BJ (cell line): ENCODE data around the gene ZNF804B. TPM values are rescaled to one million over a fixed set of nuclear protein-coding genes. Genes with fewer than 3 reads are reported as not detected.

ENCODE experiments used
- CTCF ChIA-PET: fragments of 350-600 bp; formaldehyde crosslinking; extraction: SDS; loops from one replicate; lab custom pipeline; 2021; ENCODE audit warnings: antibody characterized with exemption, inconsistent platforms; lab: Yijun Ruan, JAX
- POLR2A ChIA-PET: fragments of 300-600 bp; sonication (Branson Sonifier 250); formaldehyde crosslinking; extraction: SDS; loops from one replicate; lab custom pipeline; 2021; ENCODE audit warnings: antibody characterized with exemption; lab: Charles Lee
- DNase-seq: peaks from one replicate; pipeline ENCODE4 v3.0.0-alpha.2; 2011; ENCODE audit warnings: low read depth
- H3K27me3 ChIP-seq: 2 replicates; pipeline ENCODE4 v1.6.0; 2011; ENCODE audit warnings: low read length; ENCODE audit not compliant: control insufficient read depth, insufficient read depth
- H3K36me3 ChIP-seq: 2 replicates; pipeline ENCODE4 v1.5.1; 2011; ENCODE audit warnings: low read length; ENCODE audit not compliant: control insufficient read depth, insufficient read depth
- H3K4me3 ChIP-seq: 2 replicates; pipeline ENCODE4 v1.5.1; 2011; ENCODE audit warnings: low read depth, mild to moderate bottlenecking, control low read depth, low read length
- CTCF ChIP-seq: IDR thresholded peaks from 2 replicates; pipeline ENCODE4 v1.5.1; 2011; ENCODE audit warnings: low read depth, mild to moderate bottlenecking, control low read depth, inconsistent platforms, low read length, moderate library complexity; ENCODE audit not compliant: insufficient read depth
- polyA minus RNA-seq: library from RNA; depleted of rRNA, polyadenylated mRNA; stranded (reverse); fragments of >200 nt; gene quantifications from 2 replicates; pipeline ENCODE4 v1.2.3, GENCODE V29; 2011; rRNA and poly(A)+ RNA removed
- polyA plus RNA-seq: library from polyadenylated mRNA; depleted of rRNA; stranded (reverse); fragments of >200 nt; gene quantifications from 2 replicates; pipeline ENCODE4 v1.2.3, GENCODE V29; 2011; rRNA removed

ZNF804B gene
- not detected in 2 replicates for polyA plus RNA-seq
- not detected in 2 replicates for polyA minus RNA-seq

- ChIA-PET CTCF (no interaction called here), POLR2A (no interaction called here)
- TF ChIP-seq CTCF, result no peak
- H3K36me3 ChIP-seq, result no peaks in the 10 kb centered on the region
- no peak within 1 kb of the TSS for H3K4me3 ChIP-seq
- no peak for DNase-seq
- peaks cover 3% of the 10 kb centered on the region; the same call in 1 of the 2 replicates for H3K27me3 ChIP-seq
Measured at GRCh38 chr7:88759230-88760135, at the start of gene ZNF804B. Gene ZNF804B (plus strand): TSS chr7:88759700. CDS start chr7:88759977, 277 bp downstream.

- Histone ChIP-seq H3K36me3 (no peaks in the 10 kb centered on the region), H3K27me3 (no peaks in the 10 kb centered on the region), H3K4me3 (no peak overlapping the region)
- ChIA-PET CTCF (no interaction called here), POLR2A (no interaction called here)
- DNase-seq, result no peak
- no peak for TF ChIP-seq CTCF
Measured at GRCh38 chr7:88735920-88736319, 23.6 kb upstream of the ZNF804B start.

GRCh38 chr7:88737632-88738031 is 21.9 kb upstream of the ZNF804B start:
- POLR2A ChIA-PET, result no interaction called here
- CTCF ChIA-PET, result no interaction called here
- DNase-seq, result no peak
- no peaks in the 10 kb centered on the region for H3K36me3 ChIP-seq
- TF ChIP-seq CTCF, result no peak
- H3K4me3 ChIP-seq, result no peak overlapping the region
- no peaks in the 10 kb centered on the region for H3K27me3 ChIP-seq

GRCh38 chr7:88746126-88746525 is 13.4 kb upstream of the ZNF804B start:
- ChIA-PET CTCF (no interaction called here), POLR2A (no interaction called here)
- TF ChIP-seq CTCF, result no peak
- Histone ChIP-seq H3K36me3 (no peaks in the 10 kb centered on the region), H3K27me3 (no peaks in the 10 kb centered on the region), H3K4me3 (no peak overlapping the region)
- DNase-seq, result no peak

GRCh38 chr7:88756802-88757201 is 2.7 kb upstream of the ZNF804B start:
- TF ChIP-seq CTCF, result no peak
- DNase-seq, result no peak
- ChIA-PET CTCF (no interaction called here), POLR2A (no interaction called here)
- Histone ChIP-seq H3K27me3 (peaks cover 3% of the 10 kb centered on the region; the same call in 1 of the 2 replicates), H3K36me3 (no peaks in the 10 kb centered on the region), H3K4me3 (no peak overlapping the region)
